Measurements from ENCODE around the gene PLCD3.

- TF ChIP-seq, protein P1, sequence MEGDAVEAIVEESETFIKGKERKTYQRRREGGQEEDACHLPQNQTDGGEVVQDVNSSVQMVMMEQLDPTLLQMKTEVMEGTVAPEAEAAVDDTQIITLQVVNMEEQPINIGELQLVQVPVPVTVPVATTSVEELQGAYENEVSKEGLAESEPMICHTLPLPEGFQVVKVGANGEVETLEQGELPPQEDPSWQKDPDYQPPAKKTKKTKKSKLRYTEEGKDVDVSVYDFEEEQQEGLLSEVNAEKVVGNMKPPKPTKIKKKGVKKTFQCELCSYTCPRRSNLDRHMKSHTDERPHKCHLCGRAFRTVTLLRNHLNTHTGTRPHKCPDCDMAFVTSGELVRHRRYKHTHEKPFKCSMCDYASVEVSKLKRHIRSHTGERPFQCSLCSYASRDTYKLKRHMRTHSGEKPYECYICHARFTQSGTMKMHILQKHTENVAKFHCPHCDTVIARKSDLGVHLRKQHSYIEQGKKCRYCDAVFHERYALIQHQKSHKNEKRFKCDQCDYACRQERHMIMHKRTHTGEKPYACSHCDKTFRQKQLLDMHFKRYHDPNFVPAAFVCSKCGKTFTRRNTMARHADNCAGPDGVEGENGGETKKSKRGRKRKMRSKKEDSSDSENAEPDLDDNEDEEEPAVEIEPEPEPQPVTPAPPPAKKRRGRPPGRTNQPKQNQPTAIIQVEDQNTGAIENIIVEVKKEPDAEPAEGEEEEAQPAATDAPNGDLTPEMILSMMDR (IDR thresholded peaks at IDR 0.05) = no peak
- no peak for TF ChIP-seq POLR2A (IDR thresholded peaks at IDR 0.05)
- TF ChIP-seq POLR2AphosphoS5 (IDR thresholded peaks at IDR 0.05) = no peak
Observed at GRCh38 chr17:45117334-45117733, 15.0 kb downstream of the PLCD3 start.
